ENCODE results near the gene SDK1.

Gene SDK1

DNA sequence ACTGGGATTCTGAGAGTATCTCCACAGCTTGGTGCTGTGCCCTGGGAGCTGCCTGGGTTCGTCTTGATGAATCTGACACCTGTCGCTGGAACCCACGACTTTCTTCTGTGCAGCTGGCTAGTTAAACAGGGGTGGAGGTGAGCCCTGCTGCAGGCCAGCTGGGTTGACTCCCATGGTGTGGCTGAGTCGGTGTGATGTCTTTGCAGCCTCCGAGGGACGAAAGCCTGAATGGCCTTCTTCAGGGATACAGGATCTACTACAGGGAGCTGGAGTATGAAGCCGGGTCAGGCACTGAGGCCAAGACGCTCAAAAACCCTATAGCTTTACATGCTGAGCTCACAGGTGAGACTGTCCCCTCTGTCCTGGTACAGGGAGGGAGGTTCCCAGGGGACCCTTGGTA is 873.0 kb downstream of the SDK1 start:
- no peak for FAIRE-seq

DNA sequence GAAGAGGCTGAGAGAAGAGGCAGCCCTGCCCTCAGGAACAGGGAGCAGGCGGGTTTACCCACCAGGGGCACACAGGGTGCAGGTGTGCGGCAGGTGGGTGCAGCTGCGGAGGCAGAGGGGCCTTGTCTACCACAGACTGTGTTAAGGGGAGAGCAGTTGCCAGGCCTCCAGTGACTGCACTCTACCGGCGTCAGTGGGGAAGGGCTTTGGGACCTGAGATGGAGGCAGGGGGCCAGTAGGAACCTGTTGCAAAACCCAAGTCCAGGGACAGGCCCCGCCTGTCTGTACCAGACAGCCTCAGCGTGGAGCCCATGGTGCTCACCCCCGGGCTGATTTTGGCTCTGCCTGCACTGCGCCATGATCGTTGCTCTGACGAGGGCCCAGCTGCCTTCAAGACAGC is 873.4 kb downstream of the SDK1 start:
- no peak for FAIRE-seq

- no peak for FAIRE-seq
These were observed 873.8 kb downstream of the SDK1 start for GRCh38 chr7:4174884-4175283.

GRCh38 chr7:4175346-4175973 is 874.4 kb downstream of the SDK1 start:
- FAIRE-seq = no peak

DNA sequence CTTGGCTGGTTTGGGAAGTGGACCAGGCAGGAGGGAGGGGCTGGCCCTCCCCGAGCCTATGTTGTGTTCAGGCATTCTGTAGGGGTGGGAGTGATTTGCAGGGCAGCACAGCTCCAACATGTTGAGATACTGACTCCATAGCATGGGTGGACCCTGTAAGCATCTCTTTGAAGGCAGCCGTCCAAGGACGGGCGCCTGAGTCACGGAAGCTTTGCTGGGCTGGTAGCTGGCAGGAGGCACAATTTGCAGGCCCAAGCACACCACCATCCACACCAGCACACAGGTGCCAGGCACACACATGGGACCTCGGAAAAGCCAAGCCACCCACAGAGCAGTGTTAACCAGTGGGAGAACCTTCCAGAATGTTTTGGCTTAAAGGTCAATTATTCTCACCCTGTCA is 875.9 kb downstream of the SDK1 start:
- no peak for FAIRE-seq

GRCh38 chr7:4178416-4178815 is 877.4 kb downstream of the SDK1 start:
- FAIRE-seq = no peak

DNA sequence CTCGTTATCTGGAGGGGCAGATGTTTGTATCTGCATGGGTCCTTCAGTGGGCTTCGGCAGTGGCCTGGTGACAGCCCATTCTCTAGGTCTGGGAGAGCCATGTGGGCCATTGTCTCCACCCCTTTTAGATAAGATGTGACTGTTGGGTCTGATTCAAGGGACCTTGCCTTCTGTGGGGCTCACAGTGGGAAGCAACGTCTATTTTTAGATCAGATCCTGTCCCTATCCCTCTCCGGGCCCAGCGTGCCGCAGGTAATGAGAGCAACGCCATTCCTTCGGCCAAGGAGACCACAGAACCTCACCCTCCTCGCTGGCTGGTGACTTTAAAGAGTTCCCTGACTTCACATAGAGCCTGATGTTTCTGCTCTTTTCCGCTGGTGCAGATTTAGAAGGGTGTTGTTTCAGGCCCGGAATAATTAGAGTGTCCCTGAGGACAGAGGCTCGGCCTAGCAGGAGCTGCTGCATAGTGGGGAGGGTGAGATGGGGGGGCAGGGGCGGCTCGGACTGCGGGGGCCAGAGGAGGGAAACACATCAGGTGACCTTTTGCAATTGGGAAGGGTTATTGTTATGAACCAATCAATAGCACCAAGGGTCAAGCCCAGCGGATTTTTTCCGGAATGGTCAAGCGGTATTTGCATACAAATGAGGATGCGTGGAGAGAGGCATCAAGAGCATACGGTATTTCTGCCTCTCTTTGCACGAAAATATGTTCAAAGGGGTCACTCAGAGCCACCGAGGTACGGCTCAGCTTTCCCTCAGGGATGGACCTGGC is 878.0 kb downstream of the SDK1 start:
- FAIRE-seq = no peak

DNA sequence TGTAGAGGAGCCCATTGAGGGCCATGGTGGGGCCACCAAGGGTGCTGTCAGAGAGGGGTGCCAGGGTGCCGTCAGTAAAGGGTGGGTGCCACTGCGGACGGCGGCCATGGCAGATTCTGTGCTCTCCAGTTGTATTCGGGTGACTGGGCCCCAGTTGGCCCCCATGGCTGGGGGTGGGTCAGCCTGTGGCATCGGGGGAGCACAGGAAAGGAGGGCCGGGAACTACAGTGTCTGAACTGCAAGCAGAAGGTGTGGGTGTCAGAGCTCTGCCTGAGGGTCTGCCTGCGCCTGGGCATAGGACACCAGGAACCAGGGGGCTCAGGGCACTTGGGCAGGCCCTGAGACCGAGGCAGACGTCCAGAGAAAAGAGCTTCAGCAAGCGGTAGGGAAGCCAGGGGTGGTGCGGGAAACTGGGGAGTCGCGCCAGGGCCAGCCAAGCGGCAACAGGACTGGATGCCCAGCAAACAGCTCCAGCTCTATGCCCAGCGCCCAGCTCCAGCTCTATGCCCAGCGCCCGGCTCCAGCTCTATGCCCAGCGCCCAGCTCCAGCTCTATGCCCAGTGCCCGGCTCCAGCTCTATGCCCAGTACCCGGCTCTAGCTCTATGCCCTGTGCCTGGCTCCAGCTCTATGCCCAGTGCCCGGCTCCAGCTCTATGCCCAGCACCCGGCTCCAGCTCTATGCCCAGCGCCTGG is 878.8 kb downstream of the SDK1 start:
- FAIRE-seq = no peak

- no peak for FAIRE-seq
These were observed 880.4 kb downstream of the SDK1 start for GRCh38 chr7:4181446-4181845.

DNA sequence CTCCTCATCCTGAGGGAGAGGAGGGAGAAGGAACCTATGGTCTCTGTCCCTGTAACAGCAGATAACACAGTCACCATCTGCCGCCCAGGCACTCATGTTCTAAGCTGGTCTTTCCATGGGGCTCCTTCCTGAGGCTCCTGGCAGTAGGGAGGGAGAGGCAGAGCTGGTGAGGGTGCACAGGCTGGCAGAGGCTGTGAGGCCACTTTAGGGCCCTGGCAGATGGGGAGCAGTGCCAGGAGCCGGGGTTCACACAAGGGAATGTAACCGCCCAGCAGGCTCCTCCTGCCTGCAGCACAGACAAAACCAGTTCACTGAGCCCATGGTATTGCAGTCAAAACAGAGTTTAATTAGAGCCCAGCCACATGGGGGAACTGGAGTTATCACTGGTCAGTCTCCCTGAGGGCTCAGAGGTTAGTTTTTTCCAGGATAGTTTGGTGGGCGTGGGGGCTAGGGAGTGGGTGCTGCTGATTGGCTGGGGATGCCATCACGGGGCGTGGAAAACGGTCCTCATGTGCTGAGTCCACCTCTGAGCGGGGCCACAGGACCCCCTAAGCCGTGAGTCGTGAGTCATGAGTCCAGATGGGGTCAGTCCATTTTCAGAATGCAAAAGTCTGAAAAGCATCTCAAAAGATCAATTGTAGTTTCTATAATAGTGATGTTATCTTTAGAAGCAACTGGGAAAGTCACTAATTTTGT is 881.7 kb downstream of the SDK1 start:
- no peak for FAIRE-seq

GRCh38 chr7:4184653-4185052 is 883.6 kb downstream of the SDK1 start:
- no peak for FAIRE-seq

DNA sequence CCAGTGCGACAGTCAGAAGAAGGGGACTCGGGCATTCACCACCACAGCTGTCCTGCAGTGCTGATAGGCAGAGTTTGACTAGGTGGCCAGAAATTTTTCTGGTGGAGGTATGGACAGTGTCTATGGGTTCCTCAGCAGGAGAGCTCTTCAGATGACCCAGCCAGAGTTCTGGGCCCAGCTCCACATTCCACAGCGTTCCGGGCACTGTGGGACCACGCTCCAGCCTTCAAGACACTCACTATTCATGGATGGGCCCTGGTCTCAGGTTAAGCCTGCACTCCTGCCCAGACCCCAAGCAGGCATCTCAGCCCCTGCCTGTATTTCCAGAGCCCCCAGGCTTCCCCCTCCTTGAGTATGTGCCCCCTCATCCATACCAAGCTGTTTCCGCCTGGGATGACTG is 884.1 kb downstream of the SDK1 start:
- no peak for FAIRE-seq

DNA sequence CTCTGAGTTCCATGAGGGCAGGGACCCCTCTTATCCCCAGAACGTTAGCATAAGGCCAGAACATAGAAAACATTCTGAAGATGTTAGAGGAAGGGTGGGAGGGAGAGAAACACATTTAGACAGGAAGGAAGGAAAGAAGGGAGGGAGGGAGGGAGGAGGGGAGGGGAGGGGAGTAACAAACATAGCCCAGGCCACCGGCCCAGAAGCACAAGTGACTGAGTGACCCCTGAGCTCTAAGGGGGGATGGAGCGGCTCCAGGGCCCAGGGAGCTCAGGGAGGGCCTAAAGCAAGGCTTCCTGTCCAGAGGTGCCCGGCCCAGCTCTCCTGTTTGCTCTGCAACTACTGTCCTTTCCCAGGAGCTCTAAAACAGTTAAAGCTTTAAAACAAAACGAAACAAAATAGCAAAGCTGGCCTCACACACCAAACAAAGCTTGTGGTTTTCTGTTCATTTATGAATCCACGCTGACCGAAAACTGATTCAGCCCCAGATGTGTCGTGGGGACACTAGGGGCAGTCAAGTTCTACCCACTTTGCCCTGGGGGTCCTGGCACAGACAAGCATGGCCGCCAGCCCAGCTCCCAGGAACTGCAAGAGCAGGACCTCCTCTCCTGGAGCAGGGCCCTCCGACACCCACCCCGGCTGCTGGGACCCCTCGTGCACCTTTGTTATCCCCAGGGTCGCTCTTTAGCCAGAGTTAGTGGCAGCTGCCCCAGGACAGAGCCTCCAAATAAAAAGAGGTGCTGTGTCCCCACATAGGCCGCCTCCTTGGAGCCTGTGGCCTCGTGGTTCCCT is 884.9 kb downstream of the SDK1 start:
- FAIRE-seq = no peak

- FAIRE-seq = no peak
These were observed 885.4 kb downstream of the SDK1 start for GRCh38 chr7:4186513-4186780.

- FAIRE-seq = no peak
These were observed 887.6 kb downstream of the SDK1 start for GRCh38 chr7:4188651-4189050.

DNA sequence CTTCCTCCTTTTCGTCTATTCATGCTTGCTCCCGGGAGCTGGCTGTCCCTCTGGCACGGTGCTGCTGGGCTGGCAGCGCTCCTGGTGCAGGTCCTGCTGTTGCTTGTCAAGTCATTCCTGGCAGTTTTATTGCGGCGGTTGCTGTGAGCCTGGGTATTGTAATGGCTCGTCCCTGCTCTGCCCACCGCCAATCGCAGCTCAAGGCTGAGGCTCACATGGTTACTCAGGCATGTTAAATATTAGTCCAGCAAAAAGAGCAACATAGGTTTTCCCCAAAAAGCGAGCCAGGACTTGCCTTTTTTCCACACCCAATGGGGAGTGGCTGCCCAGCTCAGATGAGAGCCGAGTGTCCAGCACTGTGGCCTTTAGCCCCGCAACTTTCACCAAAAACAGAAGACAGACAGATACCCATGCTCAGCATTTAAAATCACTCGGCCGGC is 888.1 kb downstream of the SDK1 start:
- FAIRE-seq = no peak

GRCh38 chr7:4190010-4190981 is 889.2 kb downstream of the SDK1 start:
- no peak for FAIRE-seq

- FAIRE-seq = no peak
These were observed 890.0 kb downstream of the SDK1 start for GRCh38 chr7:4191046-4191445.

DNA sequence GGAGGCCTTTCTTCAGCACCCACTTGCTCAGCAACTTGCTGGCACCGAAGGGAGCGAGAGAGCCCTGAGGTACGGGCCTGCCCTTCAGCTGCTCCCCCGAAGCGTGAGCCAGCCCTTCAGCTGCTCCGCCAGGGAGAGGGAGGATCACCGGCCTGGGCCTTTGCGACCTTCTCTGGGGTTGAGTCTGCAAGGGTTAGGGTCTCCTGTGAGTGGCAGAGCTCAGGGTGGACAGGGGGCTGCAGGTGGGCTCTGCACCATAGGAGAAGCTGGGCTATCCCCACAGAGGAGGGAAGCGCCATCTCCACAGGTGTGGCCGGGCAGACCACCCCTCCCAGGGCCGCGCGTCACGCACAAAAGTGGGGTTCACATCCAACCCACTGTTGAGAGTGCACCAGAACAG is 890.5 kb downstream of the SDK1 start:
- no peak for FAIRE-seq

GRCh38 chr7:4195660-4196059 is 894.6 kb downstream of the SDK1 start:
- FAIRE-seq = no peak

GRCh38 chr7:4196121-4196819 is 895.2 kb downstream of the SDK1 start:
- no peak for FAIRE-seq
